ENCODE data around the gene USPL1.

- TF ChIP-seq CTCF (IDR thresholded peaks at IDR 0.05; ENCODE audit: low read depth, low read length) (peak; percentile 53), MAX (IDR thresholded peaks at IDR 0.05; ENCODE audit: low read depth, low read length) (peak; percentile 98), POLR2A (IDR thresholded peaks at IDR 0.05; ENCODE audit: extremely low read depth, insufficient read length) (no peak)
These were observed 56.2 kb downstream of the USPL1 start for GRCh38 chr13:30673669-30674521.
